HG03135 (cell line): Measurements from ENCODE around the gene MSS51.

Experiments
- ATAC-seq: cut with Tn5 transposase; IDR thresholded peaks from one replicate; pipeline ENCODE4 v1.9.1; 2021; ENCODE audit warnings: mild to moderate bottlenecking, moderate library complexity; ENCODE audit not compliant: unreplicated experiment

MSS51 gene

GRCh38 chr10:73433538-73433867, at the start of gene MSS51:
MSS51 (minus strand) TSS chr10:73433561; CDS start chr10:73428284, 5,277 bp downstream.
- no peak for ATAC-seq

DNA sequence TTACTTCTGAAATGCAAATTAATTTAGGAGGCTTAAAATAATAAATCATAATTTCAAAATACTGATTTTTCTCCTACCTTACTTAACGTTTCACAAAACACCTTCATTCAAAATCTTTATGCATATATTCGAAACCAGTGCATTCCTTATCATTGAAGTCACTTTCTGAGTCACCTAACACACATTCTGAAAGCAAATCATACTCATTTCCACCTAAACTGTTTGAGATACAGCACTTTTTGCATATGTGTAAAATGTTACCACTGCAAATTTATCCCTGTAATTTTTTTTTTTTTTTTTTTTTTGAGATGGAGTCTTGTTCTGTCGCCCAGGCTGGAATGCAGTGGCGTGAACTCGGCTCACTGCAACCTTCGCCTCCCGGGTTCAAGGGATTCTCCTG, 46.8 kb upstream of the MSS51 start:
- no peak for ATAC-seq

DNA sequence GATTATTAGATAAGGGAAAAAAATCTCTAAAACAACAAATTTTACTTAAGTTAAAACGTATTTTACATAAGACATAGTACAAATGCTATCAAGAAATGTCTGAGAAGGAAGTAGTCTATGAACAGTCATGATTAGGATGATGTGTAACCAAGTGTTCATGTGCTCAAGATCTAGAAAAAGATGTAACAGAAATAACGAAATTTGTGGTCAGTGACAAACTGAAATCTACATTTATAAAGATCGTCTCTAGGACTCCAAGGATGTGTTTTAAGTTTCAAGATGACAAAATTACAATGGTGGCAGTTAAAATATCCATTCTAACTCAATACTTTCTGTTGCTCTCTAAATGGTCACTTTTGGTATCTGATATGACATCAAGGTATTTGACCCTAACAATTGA, 45.3 kb upstream of the MSS51 start:
- ATAC-seq, result no peak

DNA sequence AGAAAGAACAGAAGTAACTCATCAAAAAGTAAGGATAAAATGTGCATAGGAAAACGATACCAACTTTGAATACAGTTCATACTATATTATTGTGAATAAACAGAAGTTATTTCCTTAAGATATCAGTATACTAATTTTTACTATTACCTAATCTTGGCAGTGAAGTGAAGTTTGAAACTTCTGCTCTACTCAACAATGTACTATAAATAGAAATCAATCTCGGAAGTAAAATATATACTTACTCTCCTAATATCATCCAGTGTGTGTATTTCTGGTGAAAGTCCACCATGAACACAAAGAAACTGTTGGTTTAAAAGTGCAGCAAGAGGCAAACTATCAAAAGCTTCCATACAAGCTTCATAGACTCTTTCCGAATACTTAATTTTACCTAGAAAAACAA, 37.9 kb upstream of the MSS51 start:
- no peak for ATAC-seq

- ATAC-seq, result no peak
Measured at GRCh38 chr10:73469579-73469978, 36.2 kb upstream of the MSS51 start.

DNA sequence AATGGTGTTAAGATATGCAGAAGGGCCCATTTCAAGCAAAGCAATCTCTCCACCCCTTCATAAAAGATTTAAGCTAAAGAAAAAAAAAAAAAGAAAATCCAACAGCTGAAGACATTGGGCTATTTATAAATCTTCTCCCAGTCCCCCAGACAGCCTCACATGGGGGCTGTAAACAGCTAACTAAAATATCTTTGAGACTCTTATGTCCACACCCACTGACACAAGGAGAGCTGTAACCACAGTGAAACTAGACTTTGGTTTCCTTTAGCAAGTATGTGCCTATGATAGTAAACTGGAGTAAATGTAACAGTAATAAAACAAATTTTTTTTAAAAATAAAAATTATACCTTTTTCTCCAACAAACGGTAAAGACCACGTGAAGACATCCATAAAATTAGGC, 33.8 kb upstream of the MSS51 start:
- no peak for ATAC-seq

DNA sequence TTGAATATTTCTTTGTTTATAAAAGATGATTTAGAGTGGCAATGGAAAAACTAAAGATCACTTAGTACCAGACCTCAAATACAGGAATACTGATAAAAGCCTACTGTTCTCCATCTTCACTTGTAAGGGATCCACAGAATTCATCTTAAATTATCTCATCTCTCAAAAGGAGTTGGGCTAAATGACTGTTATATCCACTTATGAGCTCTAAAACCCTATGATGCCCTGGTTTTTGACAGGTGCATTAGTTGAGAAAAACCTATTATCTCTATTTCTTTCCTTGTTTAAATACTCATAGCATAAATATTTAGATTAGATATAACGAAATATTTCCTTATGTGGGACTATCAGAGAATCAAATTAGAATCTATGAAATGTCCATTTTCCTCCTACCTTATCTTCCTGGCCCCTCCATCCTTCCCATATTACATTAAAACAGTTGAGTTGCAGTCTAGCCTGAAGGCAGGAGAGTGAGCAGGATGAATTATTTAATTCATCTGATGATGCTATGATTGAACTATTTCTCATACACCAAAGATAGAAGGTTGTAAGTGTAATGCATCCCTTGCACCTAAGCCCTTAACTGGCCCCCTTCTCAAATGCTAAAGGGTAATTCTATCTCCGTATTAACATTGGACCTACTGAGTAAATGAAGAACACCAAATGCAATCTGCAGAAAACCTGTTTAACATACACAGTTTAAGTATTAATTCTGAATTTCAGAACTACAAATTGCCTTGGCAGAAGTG, 32.8 kb upstream of the MSS51 start:
- no peak for ATAC-seq

DNA sequence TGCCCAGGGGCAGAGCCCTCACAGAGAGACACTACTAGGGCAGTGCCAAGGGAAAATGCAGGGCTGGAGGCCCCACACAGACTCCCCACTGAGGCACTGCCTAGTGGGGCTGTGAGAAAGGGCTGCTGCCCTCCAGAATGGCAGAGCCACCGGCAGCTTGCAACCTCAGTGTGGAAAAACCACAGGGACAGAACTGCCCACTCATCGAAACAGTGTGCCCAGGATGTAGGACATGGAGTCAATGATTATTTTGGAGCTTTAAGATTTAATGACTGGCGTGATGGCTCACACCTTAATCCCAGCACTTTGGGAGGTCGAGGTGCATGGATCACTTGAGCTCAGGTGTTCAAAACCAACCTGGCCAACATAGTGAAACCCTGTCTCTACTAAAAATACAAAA, 27.5 kb upstream of the MSS51 start:
- ATAC-seq, result no peak

- ATAC-seq, result no peak
Measured at GRCh38 chr10:73459683-73460314, 26.4 kb upstream of the MSS51 start.

DNA sequence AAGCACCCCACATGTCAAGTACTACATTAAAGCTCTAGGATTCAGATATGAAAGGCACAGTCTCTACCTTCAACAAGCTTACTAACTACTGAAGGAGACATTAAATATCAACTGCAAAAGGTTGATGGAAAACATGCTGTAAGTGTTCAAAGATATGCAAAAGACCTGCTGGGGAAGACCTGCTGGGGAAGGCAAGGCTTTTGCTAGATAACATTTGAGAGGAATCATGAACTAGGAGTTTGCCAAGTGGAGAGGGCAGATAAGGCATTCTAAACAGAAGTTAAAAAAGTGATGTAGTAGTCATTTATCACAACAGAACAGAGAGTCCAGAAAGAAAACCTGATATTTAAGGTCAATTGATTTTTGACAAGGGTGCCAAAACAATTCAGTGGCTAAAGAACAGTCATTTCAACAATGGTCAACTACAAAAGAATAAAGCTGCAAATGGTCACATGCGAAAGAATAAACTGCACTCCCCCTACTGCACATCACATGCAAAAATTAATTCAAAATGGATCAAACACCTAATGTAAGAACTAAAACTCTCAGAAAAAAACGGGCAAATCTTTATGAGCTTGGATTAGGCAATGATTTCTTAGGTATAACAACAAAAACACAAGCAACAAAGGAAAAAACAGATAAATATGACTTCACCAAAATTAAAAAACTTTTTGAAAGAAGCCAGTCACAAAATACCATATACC, 23.0 kb upstream of the MSS51 start:
- ATAC-seq, result no peak

DNA sequence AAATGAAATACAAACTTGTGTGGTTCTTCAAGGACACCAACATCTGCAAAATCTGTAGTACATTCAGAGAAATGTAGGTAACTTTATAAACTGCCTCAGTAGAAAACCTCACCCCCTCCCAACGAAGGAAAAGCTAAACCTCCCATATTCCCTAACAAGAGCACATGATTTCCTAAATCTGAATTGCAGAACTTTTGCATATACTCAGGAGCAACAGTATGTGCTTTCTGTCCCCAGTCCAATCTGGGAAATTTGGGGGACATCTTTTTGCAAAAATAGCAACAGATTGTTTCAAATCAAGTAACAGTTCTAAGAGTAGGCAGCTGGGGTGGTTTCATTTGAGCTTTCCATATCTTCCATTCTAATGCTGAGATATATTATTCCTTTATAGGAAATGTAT, 15.8 kb upstream of the MSS51 start:
- ATAC-seq, result no peak

DNA sequence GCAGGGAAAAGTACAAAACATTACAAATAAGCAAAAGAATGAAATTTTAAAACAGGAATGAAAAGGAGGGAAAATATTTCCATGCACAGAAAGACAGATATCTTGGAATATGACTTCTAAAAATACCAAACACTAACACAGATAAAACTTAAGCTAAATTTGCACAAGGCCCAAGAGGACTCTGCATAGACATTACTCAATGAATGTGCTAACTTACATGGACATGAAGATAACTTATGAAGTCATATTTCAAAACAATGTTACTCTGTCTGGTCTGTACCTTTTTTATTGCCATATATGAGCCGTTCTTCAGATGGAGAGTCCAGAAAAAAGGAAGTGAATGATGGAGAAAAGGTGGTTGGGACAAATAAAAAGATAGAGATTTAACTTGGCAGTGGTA, 15.0 kb upstream of the MSS51 start:
- ATAC-seq, result no peak

DNA sequence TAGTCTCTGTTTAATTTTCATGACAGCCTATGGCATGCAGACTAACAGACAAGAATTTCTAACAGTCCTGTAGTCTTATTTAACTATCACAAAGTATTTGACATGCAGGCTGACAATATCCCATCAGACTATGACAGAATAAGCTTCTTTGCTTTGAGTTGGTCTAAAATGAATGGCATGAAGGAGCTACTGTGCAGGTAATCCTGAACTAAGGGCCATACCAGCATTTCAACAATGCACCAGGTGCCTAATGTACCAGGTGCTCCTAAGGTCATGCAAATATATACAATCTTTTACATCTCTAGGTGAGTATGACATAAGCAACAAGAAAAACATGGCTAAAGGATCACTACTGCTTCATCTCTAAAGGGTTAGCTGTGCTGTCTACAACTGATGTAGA, 13.6 kb upstream of the MSS51 start:
- no peak for ATAC-seq

GRCh38 chr10:73444457-73444856, 11.1 kb upstream of the MSS51 start:
- ATAC-seq, result no peak

- ATAC-seq, result no peak
Measured at GRCh38 chr10:73439605-73440312, 6.4 kb upstream of the MSS51 start.

DNA sequence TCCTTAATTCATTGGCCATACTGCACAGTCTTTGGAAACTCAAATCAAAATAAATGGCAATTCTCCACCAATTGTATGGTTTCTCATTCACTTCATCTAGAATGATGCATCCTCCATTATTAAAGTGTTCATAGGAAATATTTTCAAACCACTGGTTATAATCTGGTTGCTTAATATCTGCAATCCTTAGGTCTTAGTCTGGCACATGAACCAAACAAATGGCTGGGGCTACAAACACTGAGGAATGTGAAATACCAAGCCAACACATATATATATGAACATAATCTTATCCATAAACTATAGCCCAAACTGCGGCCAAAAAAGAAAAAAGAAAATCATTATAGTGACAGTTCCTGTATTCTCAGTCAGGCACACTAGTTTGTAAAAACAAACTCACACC, 5.7 kb upstream of the MSS51 start:
- no peak for ATAC-seq

- ATAC-seq, result no peak
Measured at GRCh38 chr10:73432646-73433537, 469 bp downstream of the MSS51 start.

DNA sequence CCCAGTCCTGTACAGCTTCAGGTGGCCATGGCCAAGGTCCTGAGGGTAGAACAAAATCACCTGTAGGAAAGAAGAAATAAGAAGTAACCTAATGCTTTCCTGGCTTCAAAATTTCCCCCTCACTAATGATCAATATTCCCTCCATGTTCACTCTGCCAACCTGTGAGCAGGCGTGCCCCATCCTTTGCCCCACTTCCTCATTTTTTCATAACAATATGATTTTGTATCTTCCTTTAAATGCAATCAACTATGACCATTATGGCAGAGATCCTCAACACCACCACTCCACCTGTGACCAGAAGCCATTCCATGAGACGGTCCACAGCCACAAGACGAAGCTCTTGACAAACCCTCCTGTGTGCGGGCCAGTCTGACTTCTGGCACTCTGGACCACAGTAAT, 7.0 kb downstream of the MSS51 start:
- ATAC-seq, result no peak

DNA sequence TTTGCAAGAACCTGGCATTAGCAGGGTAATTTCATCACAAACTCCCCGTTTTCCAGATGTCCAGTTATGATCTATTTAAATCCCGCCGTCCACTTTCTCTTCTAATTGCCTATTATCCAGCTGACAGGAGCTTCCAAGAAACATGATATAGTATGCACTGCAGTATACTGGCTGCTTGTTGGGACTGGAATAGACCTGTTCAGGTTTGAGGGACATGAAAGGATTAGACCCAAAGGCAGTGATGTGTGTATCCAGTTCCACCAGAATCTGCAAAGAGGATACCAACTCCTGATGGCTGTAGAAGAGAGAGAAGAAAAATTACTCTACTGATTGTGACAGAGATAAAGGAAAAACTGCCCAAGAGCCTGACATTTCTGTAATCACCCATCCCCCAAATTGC, 8.9 kb downstream of the MSS51 start:
- ATAC-seq, result no peak

DNA sequence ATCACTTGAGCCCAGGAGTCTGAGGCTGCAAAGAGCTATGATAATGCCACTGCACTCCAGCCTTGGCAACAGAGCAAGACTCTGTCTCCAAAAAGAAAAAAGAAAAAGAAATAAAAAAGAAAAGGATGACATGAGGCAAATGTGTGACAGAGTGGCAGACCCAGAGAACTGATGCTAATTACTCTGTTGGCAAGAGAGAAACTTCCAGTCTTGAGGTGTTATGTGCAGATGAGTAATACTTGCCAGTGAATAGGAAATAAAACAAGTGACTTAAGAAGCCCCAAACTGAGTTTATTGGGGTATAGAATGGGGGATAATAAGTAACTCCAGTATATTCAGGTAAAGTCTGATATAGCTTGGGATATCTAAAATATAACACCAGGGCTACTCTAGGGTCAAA, 10.1 kb downstream of the MSS51 start:
- no peak for ATAC-seq

GRCh38 chr10:73416571-73416970, 16.8 kb downstream of the MSS51 start:
- no peak for ATAC-seq
